Measurements from ENCODE around the gene TPTE2.
A peak's percentile ranks its signal among the peaks of the same experiment; 100 is the strongest.
"Not testable (repeated sequence)": the region's sequence is repeated elsewhere in the genome, so short reads cannot be mapped to it uniquely, and the experiment has no call there.

The TPTE2 gene

DNA sequence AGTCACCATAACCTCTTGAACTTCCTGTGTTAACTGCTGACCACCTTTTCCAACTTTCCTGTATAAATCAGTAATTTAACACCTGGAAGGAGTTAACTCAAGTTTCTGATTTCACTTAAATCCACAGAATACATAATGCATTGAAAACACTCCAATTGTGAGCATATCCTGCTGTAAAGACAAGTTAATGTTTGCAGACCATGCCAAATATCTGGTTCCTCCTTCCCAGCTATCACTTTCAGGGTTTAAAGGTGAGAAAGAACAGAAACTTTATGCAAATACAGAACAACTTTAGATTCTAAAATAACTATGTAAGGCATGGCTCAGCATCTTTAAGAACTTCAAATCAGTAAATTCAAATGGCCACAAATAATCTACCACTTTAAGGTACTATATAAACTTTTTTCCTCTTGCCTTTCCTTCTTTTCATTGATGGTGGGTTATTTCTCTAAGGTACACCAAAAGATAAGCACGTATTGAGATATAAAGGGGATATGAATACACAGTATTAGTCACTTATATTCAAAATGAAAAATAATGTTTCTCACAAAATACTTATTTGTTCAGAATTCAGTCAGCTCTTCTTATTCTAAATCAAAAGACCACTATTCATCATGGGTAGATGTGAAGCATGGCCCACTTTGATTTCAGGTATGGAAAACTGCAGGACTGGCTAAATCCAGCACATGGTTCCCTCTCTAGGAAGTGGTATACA lies 6.6 kb upstream of the TPTE2 start:
- no peak for DNase-seq (ENCODE audit: low read depth in 3 of 3)

DNA sequence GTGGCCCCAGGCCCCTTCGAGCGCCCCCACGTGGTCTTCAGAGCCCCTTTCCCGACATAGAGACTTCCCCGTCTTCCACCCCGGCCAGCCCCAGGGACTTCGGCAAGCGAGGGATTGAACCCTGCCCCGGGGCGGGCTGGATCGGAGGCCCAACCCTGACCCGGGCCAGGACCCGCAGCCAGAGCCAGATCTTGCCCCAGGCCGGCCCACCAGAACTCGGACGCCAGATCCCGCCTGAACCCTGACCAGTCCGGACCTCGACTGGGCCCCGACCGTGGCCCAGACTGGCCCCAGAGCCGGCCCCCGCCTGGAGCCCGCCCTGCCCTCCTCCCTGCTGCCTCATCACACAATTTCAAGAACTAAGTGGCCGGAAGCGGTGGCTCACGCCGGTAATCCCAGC lies 253 bp upstream of the TPTE2 start:
- DNase-seq (ENCODE audit: low read depth in 3 of 3) = no peak

DNA sequence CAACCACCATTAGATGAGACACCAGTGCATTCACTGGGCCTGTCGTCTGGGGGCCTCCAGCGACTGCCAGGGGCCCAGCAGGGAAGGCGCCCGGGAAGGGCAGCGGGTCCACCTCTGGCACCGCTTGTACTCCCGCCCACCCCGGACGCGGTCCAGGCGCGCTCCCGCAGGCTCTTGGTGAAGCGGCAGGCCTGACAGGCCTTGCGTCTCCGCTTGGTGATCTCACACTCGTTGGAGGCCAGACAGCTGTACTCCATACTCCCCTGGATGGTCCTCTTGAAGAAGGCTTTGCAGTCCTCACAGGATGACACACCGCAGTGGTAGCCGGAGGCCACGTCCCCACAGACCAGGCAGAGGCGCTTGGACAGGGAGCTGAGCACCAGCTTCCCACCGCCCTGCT lies 660 bp downstream of the TPTE2 start:
- DNase-seq (ENCODE audit: low read depth in 3 of 3) = not testable (repeated sequence)

DNA sequence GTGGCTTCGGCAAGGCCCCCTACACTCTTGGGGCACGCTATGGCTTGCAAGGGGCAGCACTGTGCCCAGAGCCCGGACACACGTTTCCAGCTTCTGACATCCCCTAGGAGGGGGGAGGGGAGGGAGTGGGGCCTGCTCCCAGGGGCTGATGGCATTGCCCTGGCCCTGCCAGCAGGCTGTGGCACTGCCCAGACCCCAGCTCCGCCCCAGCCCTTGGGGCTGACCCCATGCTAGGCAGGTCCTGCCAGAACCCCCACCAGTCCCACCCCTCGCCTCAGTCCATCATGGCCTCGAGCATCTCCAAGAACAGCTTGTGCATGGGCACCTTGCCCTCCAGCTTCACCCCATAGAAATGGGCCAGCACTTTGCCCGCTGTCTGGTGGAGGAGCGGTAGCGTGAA lies 1.6 kb downstream of the TPTE2 start:
- not testable (repeated sequence) for DNase-seq (ENCODE audit: low read depth in 3 of 3)

DNA sequence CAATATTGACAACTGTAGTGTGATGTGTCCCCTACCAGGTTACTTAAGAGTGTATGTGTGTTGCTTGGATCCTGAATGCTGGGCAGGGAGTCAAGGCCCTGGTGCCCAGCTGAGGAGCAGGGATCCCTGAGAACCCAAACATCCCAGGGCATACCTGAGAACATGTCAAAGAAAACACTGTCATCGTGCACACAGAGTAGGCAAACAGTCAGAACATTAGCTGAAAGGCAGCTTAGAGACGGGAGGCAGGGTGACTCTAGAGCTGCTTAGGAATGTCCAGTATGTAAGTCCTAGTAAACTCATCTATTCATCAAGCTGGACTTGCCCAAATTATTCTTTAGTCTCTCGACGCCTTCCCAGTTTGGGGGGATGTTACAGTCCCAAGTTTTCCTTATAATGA lies 4.0 kb downstream of the TPTE2 start:
- not testable (repeated sequence) for DNase-seq (ENCODE audit: low read depth in 3 of 3)

DNA sequence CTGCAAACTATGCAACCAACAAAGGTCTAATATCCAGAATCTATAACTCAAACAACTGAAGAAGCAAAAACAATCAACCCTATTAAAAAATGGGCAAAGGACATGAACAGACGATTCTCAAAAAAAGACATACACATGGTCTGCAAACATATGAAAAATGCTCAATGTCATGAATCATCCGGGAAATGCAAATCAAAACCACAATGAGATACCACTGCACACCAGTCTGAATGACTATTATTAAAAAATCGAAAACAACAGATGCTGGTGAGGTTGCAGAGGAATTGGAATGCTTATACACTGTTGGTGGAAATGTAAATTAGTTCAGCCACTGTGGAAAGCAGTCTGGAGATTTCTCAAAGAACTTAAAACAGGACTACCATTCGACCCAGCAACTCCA lies 12.1 kb downstream of the TPTE2 start:
- DNase-seq (ENCODE audit: low read depth in 3 of 3) = not testable (repeated sequence)

DNA sequence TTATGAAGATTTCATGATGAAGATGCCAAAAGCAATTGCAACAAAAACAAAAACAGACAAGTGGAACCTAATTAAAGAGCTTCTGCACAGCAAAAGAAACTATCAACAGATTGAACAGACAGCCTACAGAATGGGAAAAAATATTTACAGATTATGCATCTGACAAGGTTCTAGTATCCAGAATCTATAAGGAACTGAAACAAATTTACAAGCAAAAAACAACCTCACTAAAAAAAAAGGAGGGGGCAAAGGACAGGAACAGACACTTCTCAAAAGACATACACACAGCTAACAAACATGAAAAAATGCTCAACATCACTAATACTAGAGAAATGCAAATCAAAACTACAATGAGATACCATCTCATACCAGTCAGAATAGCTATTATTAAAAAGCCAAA lies 35.7 kb downstream of the TPTE2 start:
- not testable (repeated sequence) for DNase-seq (ENCODE audit: low read depth in 3 of 3)

DNA sequence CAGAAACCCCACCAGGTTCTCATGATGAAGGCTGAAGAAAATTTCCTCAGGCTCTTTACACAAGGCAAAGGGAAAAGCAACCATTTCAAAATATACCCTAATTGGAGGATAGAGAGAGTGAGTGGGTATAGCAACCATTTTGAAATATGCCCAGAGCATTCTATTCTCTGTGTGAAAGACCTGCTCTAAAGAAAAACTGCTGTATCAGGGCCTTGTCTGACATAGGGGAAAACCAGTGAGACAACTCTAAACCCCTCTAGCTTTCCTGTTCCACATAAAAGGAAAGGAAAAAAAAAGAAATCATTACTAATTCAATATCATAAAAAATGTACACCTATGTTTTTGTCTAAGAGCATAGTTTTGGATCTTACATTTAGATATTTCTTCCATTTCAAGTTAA lies 42.3 kb downstream of the TPTE2 start:
- no peak for DNase-seq (ENCODE audit: low read depth in 3 of 3)

DNA sequence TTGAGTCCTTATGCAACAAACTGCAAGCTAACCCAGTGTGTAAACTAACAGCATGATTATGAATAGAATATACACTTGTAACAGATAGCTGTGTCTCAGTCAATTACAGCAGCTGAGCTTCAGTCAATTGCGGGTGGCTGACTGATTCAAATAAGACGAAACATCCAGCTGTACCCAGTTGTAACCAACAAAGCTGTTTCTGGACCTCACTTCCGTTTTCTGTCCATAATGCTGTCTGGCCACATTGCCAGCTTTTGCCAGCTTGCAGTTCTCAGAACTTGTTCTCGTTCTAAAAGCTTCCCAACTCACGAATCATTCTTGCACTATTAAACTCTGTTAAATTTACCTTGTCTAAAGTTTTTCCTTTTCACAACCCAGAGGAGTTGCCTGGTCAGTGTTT lies 53.7 kb downstream of the TPTE2 start:
- DNase-seq (ENCODE audit: low read depth in 3 of 3) = not testable (repeated sequence)

DNA sequence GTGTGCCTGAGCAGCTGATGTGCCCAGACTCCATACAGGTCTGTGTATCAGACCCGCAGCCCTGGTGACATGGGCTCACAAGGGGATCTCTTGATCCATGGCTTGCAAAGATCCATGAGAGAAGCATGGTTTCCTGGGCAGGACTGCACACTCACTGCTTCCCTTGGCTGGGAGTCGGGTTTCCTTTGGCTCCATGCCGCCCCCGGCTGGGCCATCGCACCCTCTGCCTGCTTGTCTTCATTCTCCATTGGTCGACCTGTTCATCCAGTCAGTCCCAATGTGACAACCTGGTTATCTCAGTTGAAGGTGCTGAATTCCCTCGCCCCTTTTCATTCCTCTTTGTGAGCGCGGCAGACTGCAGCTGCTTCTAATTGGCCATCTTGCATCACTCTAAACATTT lies 101.2 kb downstream of the TPTE2 start:
- not testable (repeated sequence) for DNase-seq (ENCODE audit: low read depth in 3 of 3)

DNA sequence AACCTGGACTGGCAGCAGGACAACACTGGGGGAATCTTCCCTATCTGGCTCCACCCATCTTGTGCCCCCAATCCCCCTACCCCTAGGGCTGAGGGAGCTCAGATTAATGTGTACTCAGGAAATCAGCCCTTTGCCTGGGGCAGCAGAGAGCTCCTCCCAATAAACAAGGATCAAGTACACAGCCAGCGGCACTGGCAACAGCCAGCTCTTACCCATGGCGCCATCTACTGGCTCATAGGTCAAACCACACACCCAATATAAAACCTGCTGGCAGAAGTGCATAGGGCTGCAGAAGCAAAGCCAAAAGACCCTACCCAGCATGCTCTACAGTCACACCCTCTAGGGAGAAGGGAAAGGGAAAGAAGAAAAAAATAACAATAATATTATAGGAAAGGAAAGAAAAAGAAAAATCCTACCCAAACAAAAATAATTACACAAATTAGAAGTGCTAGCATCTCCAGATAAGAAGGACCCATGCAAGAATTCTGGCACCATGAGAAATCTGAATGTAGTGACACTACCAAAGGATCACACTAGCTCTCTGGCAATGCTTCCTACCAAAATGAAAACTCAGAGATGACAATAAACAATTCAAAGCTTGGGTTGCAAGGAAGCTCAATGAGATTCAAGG lies 122.2 kb downstream of the TPTE2 start:
- peak in 1 of 3 donors; percentile 2 for DNase-seq (ENCODE audit: low read depth in 3 of 3)

DNA sequence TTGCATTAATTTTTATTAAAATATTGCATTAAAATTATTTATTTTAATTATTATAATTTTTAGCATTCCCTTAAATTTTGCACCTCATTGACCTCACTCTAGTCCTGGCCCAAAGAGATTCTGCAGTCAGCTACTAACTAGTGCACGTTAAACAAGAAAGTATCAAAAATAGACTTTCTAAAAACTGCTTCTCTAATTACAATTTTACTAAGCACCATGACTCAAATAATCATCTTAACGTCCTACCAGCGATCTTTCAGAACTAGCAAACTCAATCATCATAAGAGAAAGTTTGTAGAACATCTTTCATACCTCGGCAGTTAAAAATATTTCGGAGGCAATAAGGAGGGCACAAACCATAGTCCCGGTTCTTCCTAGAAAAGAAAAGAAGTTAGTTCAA lies 123.6 kb downstream of the TPTE2 start:
- DNase-seq (ENCODE audit: low read depth in 3 of 3) = not testable (repeated sequence)

DNA sequence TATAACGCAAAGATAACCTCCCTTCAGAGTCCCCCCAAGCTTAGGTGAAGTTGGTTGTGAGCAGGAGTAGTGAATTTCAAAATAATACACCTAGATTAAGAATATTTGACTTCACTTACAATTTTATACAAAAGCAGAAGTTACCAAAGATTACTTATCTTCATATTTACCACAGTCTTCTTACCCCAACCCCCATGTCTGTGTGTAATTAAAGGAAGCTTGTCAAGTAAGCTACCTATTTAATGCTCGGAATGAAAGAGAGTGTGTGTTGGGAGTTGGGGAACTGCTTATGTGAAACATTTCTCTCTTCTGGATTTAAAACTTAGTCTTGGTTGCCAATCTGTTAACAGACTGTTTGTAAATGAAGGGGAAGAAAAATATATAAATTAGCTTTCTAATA lies 139.1 kb downstream of the TPTE2 start:
- DNase-seq (ENCODE audit: low read depth in 3 of 3) = not testable (repeated sequence)

DNA sequence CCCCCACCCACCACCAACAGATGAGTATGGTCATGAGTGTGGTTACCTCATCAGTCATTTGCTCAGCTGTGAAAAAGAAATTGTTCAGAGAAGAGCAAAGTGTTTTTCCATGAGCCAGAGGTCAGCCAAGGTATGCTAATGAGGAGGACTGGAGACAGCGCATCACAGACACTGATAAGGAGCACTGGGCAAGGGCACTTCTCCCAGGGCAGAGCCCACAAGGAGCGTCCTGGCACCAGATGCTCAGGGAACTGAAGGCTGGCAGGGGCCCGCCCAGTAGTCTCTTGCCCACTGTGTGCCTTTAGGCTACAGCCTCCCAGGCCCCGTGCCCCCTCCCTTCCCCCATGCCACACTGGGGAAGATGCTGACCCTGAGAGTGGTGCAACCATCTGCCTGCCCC lies 148.8 kb downstream of the TPTE2 start:
- not testable (repeated sequence) for DNase-seq (ENCODE audit: low read depth in 3 of 3)

DNA sequence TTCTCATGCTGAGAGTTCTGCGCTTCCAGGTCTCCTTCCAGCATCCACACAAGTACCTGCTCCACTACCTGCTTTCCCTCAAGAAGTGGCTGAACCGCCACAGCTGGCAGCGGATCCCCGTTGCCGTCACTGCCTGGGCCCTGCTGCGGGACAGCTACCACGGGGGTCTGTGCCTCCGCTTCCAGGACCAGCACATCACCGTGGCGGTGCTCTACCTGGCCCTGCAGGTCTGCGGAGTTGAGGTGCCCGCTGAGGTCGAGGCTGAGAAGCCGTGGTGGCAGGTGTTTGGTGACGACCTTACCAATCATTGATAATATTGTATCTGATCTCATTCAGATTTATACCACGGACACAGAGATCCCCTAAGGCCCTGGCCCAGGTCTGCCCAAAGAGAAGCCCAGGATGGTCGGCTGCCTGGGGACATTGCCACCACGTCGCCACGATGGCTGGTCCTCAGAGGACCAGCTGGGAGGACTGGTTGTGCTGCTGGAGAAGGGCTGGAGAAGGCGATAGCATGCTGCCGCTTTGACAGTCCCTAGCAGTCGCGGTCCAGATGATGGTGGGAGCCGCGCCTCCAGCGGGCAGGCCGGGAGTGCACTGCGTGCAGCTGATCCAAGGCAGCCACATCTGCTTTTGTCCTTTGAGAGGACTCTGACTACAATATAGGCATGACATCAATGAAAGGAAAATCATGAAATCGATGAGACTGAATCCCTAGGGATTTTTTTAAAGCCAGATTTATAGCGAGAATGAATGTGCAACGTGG lies 178.4 kb downstream of the TPTE2 start:
- DNase-seq (ENCODE audit: low read depth in 3 of 3) = not testable (repeated sequence)

DNA sequence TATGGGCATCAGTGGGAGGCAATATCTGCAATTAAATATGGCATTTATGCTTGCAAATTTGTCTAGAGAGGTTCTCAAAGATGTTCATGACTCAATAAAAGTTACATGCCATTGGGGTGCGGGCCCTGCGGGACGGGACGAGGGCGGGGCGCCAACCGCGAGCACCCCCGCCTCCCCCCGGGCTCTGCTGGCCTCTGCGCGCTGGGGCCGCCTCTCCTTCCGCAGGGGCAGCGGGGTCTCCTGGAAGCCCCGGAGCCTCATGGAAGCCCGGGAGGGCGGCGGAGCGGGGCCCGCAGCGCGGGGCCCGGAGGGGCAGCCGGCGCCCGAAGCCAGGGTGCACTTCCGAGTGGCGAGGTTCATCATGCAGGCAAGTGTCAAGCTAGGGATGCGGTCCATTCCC lies 179.2 kb downstream of the TPTE2 start:
- DNase-seq (ENCODE audit: low read depth in 3 of 3) = no peak

Data from stimulated activated CD4-positive, alpha-beta T cell treated with anti-CD3 and anti-CD28 coated beads, TNF-alpha, amount 100 ng/mL, for 48 hours (primary cell).